ENCODE data around the gene DRD4. TPM values are rescaled to one million over a fixed set of nuclear protein-coding genes. Genes with fewer than 3 reads are reported as not detected.

Gene DRD4
- total and polyA plus RNA-seq, 10 of the 15 experiments (the other 5 are each of a cell fraction or from before 2014, with no cell fraction given) = not detected

DNA sequence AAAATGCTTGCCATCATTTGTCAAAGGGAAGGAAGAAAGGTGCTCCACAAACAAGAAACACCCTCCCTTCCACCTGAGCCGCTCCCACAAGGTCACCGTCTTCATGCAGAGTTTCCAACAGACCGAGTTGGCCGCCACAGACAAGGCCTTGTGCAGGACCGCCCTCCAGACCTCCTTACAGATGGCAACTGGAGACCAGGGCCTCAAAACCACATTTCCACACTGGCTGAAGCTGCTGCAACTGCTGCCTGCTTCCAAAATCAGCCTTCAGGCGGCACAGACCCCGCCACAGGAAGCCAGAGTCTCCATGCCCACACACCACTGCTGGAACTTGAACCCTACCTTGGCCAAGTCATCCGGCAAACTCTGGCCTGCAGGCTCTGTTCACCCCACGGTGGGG lies 51.6 kb downstream of the DRD4 start:
- Histone ChIP-seq H3K27me3 (replicated peaks in 1 of 2; ENCODE audit: control insufficient read depth in 2 of 2, insufficient read depth in 2 of 2, low read length in 1 of 2) (no peaks in the 10 kb centered on the region), H3K4me2 (ENCODE audit: control insufficient read depth, insufficient read depth) (no peak overlapping the region), H3K27ac (ENCODE audit: control insufficient read depth, insufficient read depth) (no peak overlapping the region), H3K9me3 (replicated peaks; ENCODE audit: control insufficient read depth, insufficient read depth, low read length) (no peaks in the 10 kb centered on the region), H3K79me2 (ENCODE audit: control insufficient read depth, insufficient read depth, low read length) (peaks cover 17% of the 10 kb centered on the region), H2AFZ (ENCODE audit: control insufficient read depth, low read depth, low read length) (no peak overlapping the region), H3K9ac (ENCODE audit: control insufficient read depth, insufficient read depth, low read length) (no peak overlapping the region), H3K4me1 (ENCODE audit: control insufficient read depth, insufficient read depth, low read length) (peaks cover 12% of the 10 kb centered on the region), H4K20me1 (ENCODE audit: control insufficient read depth, insufficient read depth) (no peaks in the 10 kb centered on the region; the same call in 1 of the 2 replicates), H3K4me3 (no peak overlapping the region), H3K36me3 (ENCODE audit: control insufficient read depth in 2 of 2, insufficient read depth in 2 of 2, low read length in 1 of 2) (peaks cover 15 to 17% of the 10 kb centered on the region in 2 experiments; a peak in 3 of 4 replicates)
- ChIA-PET SMC1A (ENCODE audit: uncharacterized antibody, unreplicated experiment) (no interaction called here), POLR2A (no interaction called here), CTCF (interaction anchor here (2.0 kb wide), 1 partner anchor 27 kb away, joined by 5 read pairs; no protein-coding TSS in a partner anchor), RAD21 (ENCODE audit: unreplicated experiment) (no interaction called here)
- DNase-seq (ENCODE audit: low read depth, low spot score) = no peak
- ATAC-seq = no peak
- TF ChIP-seq ZNF622 (IDR thresholded peaks at IDR 0.05) = no peak
- intact Hi-C loops (cut with micrococcal nuclease; ENCODE audit: unreplicated experiment) = no loop called here
- WGBS (ENCODE audit: insufficient coverage, insufficient replicate concordance, low lambda C conversion rate, missing lambda C conversion rate) = 91% methylated on average over 9 of the region's 9 CpGs
- no peak for FAIRE-seq
- no TSS peak for BruUV-seq (replicated peaks)
- in situ Hi-C loops (cut with MboI) = no loop called here

DNA sequence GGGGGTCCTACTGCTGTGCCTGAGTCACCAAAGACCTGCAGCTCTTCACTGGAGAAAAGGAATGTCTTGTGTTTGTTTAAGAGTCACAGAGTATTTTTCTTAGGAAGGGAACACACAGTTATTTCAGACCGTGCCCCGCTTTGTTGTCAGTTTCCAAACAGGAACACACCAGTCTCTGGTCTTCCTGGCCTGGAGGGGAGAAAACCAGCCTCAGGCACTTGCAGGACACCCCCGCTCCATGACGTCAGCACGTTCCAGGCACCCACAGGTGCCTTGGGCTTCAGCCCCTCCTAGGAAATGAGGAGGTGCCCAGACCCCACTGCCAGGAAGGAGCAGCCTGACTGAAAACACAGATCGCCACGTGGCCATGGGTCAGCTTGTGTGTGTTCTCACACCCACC lies 52.6 kb downstream of the DRD4 start:
- FAIRE-seq (no peak), ATAC-seq (no peak), DNase-seq (ENCODE audit: low read depth, low spot score) (no peak)
- H3K27me3 ChIP-seq (replicated peaks in 1 of 2; ENCODE audit: control insufficient read depth in 2 of 2, insufficient read depth in 2 of 2, low read length in 1 of 2) = no peaks in the 10 kb centered on the region
- CTCF ChIA-PET = interaction anchor here (2.0 kb wide), 1 partner anchor 28 kb away, joined by 5 read pairs; no protein-coding TSS in a partner anchor
- H3K9ac ChIP-seq (ENCODE audit: control insufficient read depth, insufficient read depth, low read length) = no peak overlapping the region
- H3K4me3 ChIP-seq = no peak overlapping the region
- POLR2A ChIA-PET = no interaction called here
- no peak overlapping the region for H2AFZ ChIP-seq (ENCODE audit: control insufficient read depth, low read depth, low read length)
- H3K79me2 ChIP-seq (ENCODE audit: control insufficient read depth, insufficient read depth, low read length) = peaks cover 26% of the 10 kb centered on the region
- H3K27ac ChIP-seq (ENCODE audit: control insufficient read depth, insufficient read depth) = no peak overlapping the region
- WGBS (ENCODE audit: insufficient coverage, insufficient replicate concordance, low lambda C conversion rate, missing lambda C conversion rate) = over 99% methylated on average over 7 of the region's 7 CpGs
- H3K4me1 ChIP-seq (ENCODE audit: control insufficient read depth, insufficient read depth, low read length) = peaks cover 16% of the 10 kb centered on the region
- no peaks in the 10 kb centered on the region for H3K9me3 ChIP-seq (replicated peaks; ENCODE audit: control insufficient read depth, insufficient read depth, low read length)
- intact Hi-C loops (cut with micrococcal nuclease; ENCODE audit: unreplicated experiment) (no loop called here), in situ Hi-C loops (cut with MboI) (no loop called here)
- SMC1A ChIA-PET (ENCODE audit: uncharacterized antibody, unreplicated experiment) = no interaction called here
- RAD21 ChIA-PET (ENCODE audit: unreplicated experiment) = no interaction called here
- H4K20me1 ChIP-seq (ENCODE audit: control insufficient read depth, insufficient read depth) = no peaks in the 10 kb centered on the region; the same call in 1 of the 2 replicates
- no peak overlapping the region for H3K4me2 ChIP-seq (ENCODE audit: control insufficient read depth, insufficient read depth)
- BruUV-seq (replicated peaks) = no TSS peak
- H3K36me3 ChIP-seq (ENCODE audit: control insufficient read depth in 2 of 2, insufficient read depth in 2 of 2, low read length in 1 of 2) = peaks cover 10 to 16% of the 10 kb centered on the region in 2 experiments; a peak in 3 of 4 replicates
- TF ChIP-seq WRNIP1 (IDR thresholded peaks at IDR 0.05; ENCODE audit: borderline replicate concordance, low read depth, low read length) (no peak), POLR2AphosphoS5 (IDR thresholded peaks at IDR 0.05; ENCODE audit: low read length) (no peak), PML (IDR thresholded peaks at IDR 0.05; ENCODE audit: low read length) (no peak), EGR1 (IDR thresholded peaks at IDR 0.05; ENCODE audit: borderline replicate concordance in 1 of 2, low read depth in 2 of 2, low read length in 2 of 2) (no peak), EZH2 (IDR thresholded peaks at IDR 0.05; ENCODE audit: borderline replicate concordance, control insufficient read depth, low read depth, low read length) (no peak), ZNF207 (IDR thresholded peaks at IDR 0.05; ENCODE audit: borderline replicate concordance) (no peak)
- TF ChIP-seq, protein P1, sequence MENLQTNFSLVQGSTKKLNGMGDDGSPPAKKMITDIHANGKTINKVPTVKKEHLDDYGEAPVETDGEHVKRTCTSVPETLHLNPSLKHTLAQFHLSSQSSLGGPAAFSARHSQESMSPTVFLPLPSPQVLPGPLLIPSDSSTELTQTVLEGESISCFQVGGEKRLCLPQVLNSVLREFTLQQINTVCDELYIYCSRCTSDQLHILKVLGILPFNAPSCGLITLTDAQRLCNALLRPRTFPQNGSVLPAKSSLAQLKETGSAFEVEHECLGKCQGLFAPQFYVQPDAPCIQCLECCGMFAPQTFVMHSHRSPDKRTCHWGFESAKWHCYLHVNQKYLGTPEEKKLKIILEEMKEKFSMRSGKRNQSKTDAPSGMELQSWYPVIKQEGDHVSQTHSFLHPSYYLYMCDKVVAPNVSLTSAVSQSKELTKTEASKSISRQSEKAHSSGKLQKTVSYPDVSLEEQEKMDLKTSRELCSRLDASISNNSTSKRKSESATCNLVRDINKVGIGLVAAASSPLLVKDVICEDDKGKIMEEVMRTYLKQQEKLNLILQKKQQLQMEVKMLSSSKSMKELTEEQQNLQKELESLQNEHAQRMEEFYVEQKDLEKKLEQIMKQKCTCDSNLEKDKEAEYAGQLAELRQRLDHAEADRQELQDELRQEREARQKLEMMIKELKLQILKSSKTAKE (IDR thresholded peaks at IDR 0.05; ENCODE audit: low read depth, poor library complexity, severe bottlenecking) = no peak
- TF ChIP-seq, protein P2, sequence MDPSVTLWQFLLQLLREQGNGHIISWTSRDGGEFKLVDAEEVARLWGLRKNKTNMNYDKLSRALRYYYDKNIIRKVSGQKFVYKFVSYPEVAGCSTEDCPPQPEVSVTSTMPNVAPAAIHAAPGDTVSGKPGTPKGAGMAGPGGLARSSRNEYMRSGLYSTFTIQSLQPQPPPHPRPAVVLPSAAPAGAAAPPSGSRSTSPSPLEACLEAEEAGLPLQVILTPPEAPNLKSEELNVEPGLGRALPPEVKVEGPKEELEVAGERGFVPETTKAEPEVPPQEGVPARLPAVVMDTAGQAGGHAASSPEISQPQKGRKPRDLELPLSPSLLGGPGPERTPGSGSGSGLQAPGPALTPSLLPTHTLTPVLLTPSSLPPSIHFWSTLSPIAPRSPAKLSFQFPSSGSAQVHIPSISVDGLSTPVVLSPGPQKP (IDR thresholded peaks at IDR 0.05; ENCODE audit: low read depth, low read length) = no peak
- TF ChIP-seq, protein P3, sequence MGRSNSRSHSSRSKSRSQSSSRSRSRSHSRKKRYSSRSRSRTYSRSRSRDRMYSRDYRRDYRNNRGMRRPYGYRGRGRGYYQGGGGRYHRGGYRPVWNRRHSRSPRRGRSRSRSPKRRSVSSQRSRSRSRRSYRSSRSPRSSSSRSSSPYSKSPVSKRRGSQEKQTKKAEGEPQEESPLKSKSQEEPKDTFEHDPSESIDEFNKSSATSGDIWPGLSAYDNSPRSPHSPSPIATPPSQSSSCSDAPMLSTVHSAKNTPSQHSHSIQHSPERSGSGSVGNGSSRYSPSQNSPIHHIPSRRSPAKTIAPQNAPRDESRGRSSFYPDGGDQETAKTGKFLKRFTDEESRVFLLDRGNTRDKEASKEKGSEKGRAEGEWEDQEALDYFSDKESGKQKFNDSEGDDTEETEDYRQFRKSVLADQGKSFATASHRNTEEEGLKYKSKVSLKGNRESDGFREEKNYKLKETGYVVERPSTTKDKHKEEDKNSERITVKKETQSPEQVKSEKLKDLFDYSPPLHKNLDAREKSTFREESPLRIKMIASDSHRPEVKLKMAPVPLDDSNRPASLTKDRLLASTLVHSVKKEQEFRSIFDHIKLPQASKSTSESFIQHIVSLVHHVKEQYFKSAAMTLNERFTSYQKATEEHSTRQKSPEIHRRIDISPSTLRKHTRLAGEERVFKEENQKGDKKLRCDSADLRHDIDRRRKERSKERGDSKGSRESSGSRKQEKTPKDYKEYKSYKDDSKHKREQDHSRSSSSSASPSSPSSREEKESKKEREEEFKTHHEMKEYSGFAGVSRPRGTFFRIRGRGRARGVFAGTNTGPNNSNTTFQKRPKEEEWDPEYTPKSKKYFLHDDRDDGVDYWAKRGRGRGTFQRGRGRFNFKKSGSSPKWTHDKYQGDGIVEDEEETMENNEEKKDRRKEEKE (IDR thresholded peaks at IDR 0.05) = no peak
